GM19099 (cell line): ENCODE results near the gene SNX33.

Experiments
- POLR2A ChIP-seq: IDR thresholded peaks from 3 replicates; pipeline ENCODE4 v1.6.1; 2011; ENCODE audit warnings: low read depth; ENCODE audit not compliant: insufficient read length; ENCODE audit errors: extremely low read depth

The SNX33 gene

GRCh38 chr15:75705854-75706681 is 58.4 kb downstream of the SNX33 start:
- TF ChIP-seq POLR2A = no peak

- no peak for TF ChIP-seq POLR2A
These were observed 58.9 kb downstream of the SNX33 start for GRCh38 chr15:75706682-75706954.
